Measurements from ENCODE around the gene XXYLT1.
"Not testable (repeated sequence)": the region's sequence is repeated elsewhere in the genome, so short reads cannot be mapped to it uniquely, and the experiment has no call there.

Gene XXYLT1

GRCh38 chr3:195189821-195190220 lies 81.1 kb downstream of the XXYLT1 start:
- Histone ChIP-seq H3K4me2 (ENCODE audit: low read length) (no peak overlapping the region), H3F3A (ENCODE audit: insufficient read depth, low read length) (no peaks in the 10 kb centered on the region), H3K27me3 (ENCODE audit: insufficient read depth, low read length) (no peaks in the 10 kb centered on the region), H3K9me2 (ENCODE audit: low read depth, low read length) (no peaks in the 10 kb centered on the region), H3K4me3 (ENCODE audit: low read depth, low read length, poor library complexity, severe bottlenecking) (no peak overlapping the region), H3K4me1 (ENCODE audit: insufficient read depth, low read length, severe bottlenecking) (no peaks in the 10 kb centered on the region), H3K9ac (ENCODE audit: low read length) (no peak overlapping the region), H4K20me1 (ENCODE audit: insufficient read depth, low read length) (no peaks in the 10 kb centered on the region), H2AFZ (ENCODE audit: low read length) (no peak overlapping the region), H3K36me3 (ENCODE audit: insufficient read depth, low read length) (no peaks in the 10 kb centered on the region), H3K79me2 (ENCODE audit: insufficient read depth, low read length) (no peaks in the 10 kb centered on the region), H3K9me3 (ENCODE audit: low read length) (peaks cover 14% of the 10 kb centered on the region), H3K27ac (ENCODE audit: low read depth, low read length, poor library complexity, severe bottlenecking) (no peak overlapping the region)
- TF ChIP-seq CTCF (IDR thresholded peaks at IDR 0.05; ENCODE audit: low read length) (no peak), EZH2 (IDR thresholded peaks at IDR 0.05; ENCODE audit: borderline replicate concordance, low read length) (no peak)

GRCh38 chr3:195188426-195188927 lies 82.5 kb downstream of the XXYLT1 start:
- no peak overlapping the region for H3K4me3 ChIP-seq (ENCODE audit: low read depth, low read length, poor library complexity, severe bottlenecking)
- no peak overlapping the region for H2AFZ ChIP-seq (ENCODE audit: low read length)
- H3K4me2 ChIP-seq (ENCODE audit: low read length): no peak overlapping the region
- no peaks in the 10 kb centered on the region for H3K4me1 ChIP-seq (ENCODE audit: insufficient read depth, low read length, severe bottlenecking)
- H3K79me2 ChIP-seq (ENCODE audit: insufficient read depth, low read length): no peaks in the 10 kb centered on the region
- no peaks in the 10 kb centered on the region for H3K27me3 ChIP-seq (ENCODE audit: insufficient read depth, low read length)
- H3K36me3 ChIP-seq (ENCODE audit: insufficient read depth, low read length): no peaks in the 10 kb centered on the region
- H3F3A ChIP-seq (ENCODE audit: insufficient read depth, low read length): no peaks in the 10 kb centered on the region
- no peak overlapping the region for H3K27ac ChIP-seq (ENCODE audit: low read depth, low read length, poor library complexity, severe bottlenecking)
- H4K20me1 ChIP-seq (ENCODE audit: insufficient read depth, low read length): no peaks in the 10 kb centered on the region
- no peak overlapping the region for H3K9ac ChIP-seq (ENCODE audit: low read length)
- TF ChIP-seq EZH2 (IDR thresholded peaks at IDR 0.05; ENCODE audit: borderline replicate concordance, low read length): no peak
- TF ChIP-seq CTCF (IDR thresholded peaks at IDR 0.05; ENCODE audit: low read length): no peak
- peaks cover 14% of the 10 kb centered on the region for H3K9me3 ChIP-seq (ENCODE audit: low read length)
- H3K9me2 ChIP-seq (ENCODE audit: low read depth, low read length): no peaks in the 10 kb centered on the region

- Histone ChIP-seq H3K36me3 (ENCODE audit: insufficient read depth, low read length) (no peaks in the 10 kb centered on the region), H3K27me3 (ENCODE audit: insufficient read depth, low read length) (peaks cover 3% of the 10 kb centered on the region; the same call in 1 of the 2 replicates), H3F3A (ENCODE audit: insufficient read depth, low read length) (no peaks in the 10 kb centered on the region), H3K9ac (ENCODE audit: low read length) (no peak overlapping the region), H3K79me2 (ENCODE audit: insufficient read depth, low read length) (no peaks in the 10 kb centered on the region), H3K9me3 (ENCODE audit: low read length) (peaks cover 14% of the 10 kb centered on the region), H3K27ac (ENCODE audit: low read depth, low read length, poor library complexity, severe bottlenecking) (no peak overlapping the region), H3K4me2 (ENCODE audit: low read length) (no peak overlapping the region), H3K4me1 (ENCODE audit: insufficient read depth, low read length, severe bottlenecking) (no peaks in the 10 kb centered on the region), H4K20me1 (ENCODE audit: insufficient read depth, low read length) (0 out of 2 replicates have a peak, but pooled peaks cover under 1% of the 10 kb centered on the region), H3K9me2 (ENCODE audit: low read depth, low read length) (no peaks in the 10 kb centered on the region), H2AFZ (ENCODE audit: low read length) (no peak overlapping the region), H3K4me3 (ENCODE audit: low read depth, low read length, poor library complexity, severe bottlenecking) (no peak overlapping the region)
- TF ChIP-seq CTCF (IDR thresholded peaks at IDR 0.05; ENCODE audit: low read length) (no peak), EZH2 (IDR thresholded peaks at IDR 0.05; ENCODE audit: borderline replicate concordance, low read length) (no peak)
Measured at GRCh38 chr3:195187609-195188425, 83.1 kb downstream of the XXYLT1 start.

GRCh38 chr3:195186710-195187047 lies 84.3 kb downstream of the XXYLT1 start:
- H2AFZ ChIP-seq (ENCODE audit: low read length); H3K27ac ChIP-seq (ENCODE audit: low read depth, low read length, poor library complexity, severe bottlenecking): not testable (repeated sequence)

More at GRCh38 chr3:195186710-195187047, 84.3 kb downstream of the XXYLT1 start:
- not testable (repeated sequence) for H3K9me3 ChIP-seq (ENCODE audit: low read length); H3K79me2 ChIP-seq (ENCODE audit: insufficient read depth, low read length); H4K20me1 ChIP-seq (ENCODE audit: insufficient read depth, low read length); H3K9ac ChIP-seq (ENCODE audit: low read length); H3K4me3 ChIP-seq (ENCODE audit: low read depth, low read length, poor library complexity, severe bottlenecking); H3K4me1 ChIP-seq (ENCODE audit: insufficient read depth, low read length, severe bottlenecking); H3F3A ChIP-seq (ENCODE audit: insufficient read depth, low read length); H3K27me3 ChIP-seq (ENCODE audit: insufficient read depth, low read length); H3K4me2 ChIP-seq (ENCODE audit: low read length); H3K36me3 ChIP-seq (ENCODE audit: insufficient read depth, low read length); H3K9me2 ChIP-seq (ENCODE audit: low read depth, low read length)
